GM19193 (cell line): ENCODE measurements around the gene QSOX1.

Source experiments
- POLR2A ChIP-seq: IDR thresholded peaks from 4 replicates; pipeline ENCODE4 v1.6.1; 2011; ENCODE audit not compliant: insufficient read depth, insufficient read length; ENCODE audit errors: extremely low read depth

The QSOX1 gene

GRCh38 chr1:180176965-180177364 lies 22.3 kb downstream of the QSOX1 start:
- no peak for TF ChIP-seq POLR2A

GRCh38 chr1:180177931-180178330 lies 23.3 kb downstream of the QSOX1 start:
- TF ChIP-seq POLR2A = no peak

GRCh38 chr1:180178511-180179161 lies 24.0 kb downstream of the QSOX1 start:
- TF ChIP-seq POLR2A = no peak

- TF ChIP-seq POLR2A = no peak
These were observed 24.7 kb downstream of the QSOX1 start for GRCh38 chr1:180179162-180179957.

GRCh38 chr1:180181048-180181447 lies 26.4 kb downstream of the QSOX1 start:
- TF ChIP-seq POLR2A = no peak

GRCh38 chr1:180181996-180182642 lies 27.4 kb downstream of the QSOX1 start:
- TF ChIP-seq POLR2A = no peak

GRCh38 chr1:180182643-180183311 lies 28.1 kb downstream of the QSOX1 start:
- no peak for TF ChIP-seq POLR2A

GRCh38 chr1:180183426-180183825 lies 28.8 kb downstream of the QSOX1 start:
- TF ChIP-seq POLR2A = no peak

- TF ChIP-seq POLR2A = no peak
These were observed 29.4 kb downstream of the QSOX1 start for GRCh38 chr1:180184041-180184440.

GRCh38 chr1:180185281-180185680 lies 30.6 kb downstream of the QSOX1 start:
- no peak for TF ChIP-seq POLR2A

- TF ChIP-seq POLR2A = no peak
These were observed 31.4 kb downstream of the QSOX1 start for GRCh38 chr1:180185971-180186645.

GRCh38 chr1:180186831-180187230 lies 32.2 kb downstream of the QSOX1 start:
- TF ChIP-seq POLR2A = no peak

- no peak for TF ChIP-seq POLR2A
These were observed 33.0 kb downstream of the QSOX1 start for GRCh38 chr1:180187626-180188025.

- no peak for TF ChIP-seq POLR2A
These were observed 33.4 kb downstream of the QSOX1 start for GRCh38 chr1:180188091-180188506.
